Keratinocyte (primary cell): Measurements from ENCODE around the gene TOM1L1. TPM values are rescaled to one million over a fixed set of nuclear protein-coding genes. Genes with fewer than 3 reads are reported as not detected.

Experiments
- DNase-seq: peaks from one replicate; pipeline ENCODE4 v3.0.0-alpha.2; 2011; ENCODE audit warnings: low read depth, missing footprints, low spot score
- FAIRE-seq: peaks from 2 replicates; lab custom pipeline; 2011; peaks lifted over from hg19 to GRCh38; lab: Jason Lieb, UNC
- H2AFZ ChIP-seq: 2 replicates; pipeline ENCODE4 v1.6.0; 2012; ENCODE audit warnings: low read length, control low read depth, inconsistent platforms; ENCODE audit not compliant: control insufficient read depth
- H3K27ac ChIP-seq: 2 replicates; pipeline ENCODE4 v1.5.1; 2011; ENCODE audit warnings: low read length; ENCODE audit not compliant: control insufficient read depth, insufficient read depth
- H3K27me3 ChIP-seq: 3 replicates; pipeline ENCODE4 v1.6.0; 2011; ENCODE audit warnings: low read length; ENCODE audit not compliant: control insufficient read depth, insufficient read depth; ENCODE audit errors: extremely low read depth
- H3K36me3 ChIP-seq, 2 experiments: 2 replicates in 1 of 2; 3 replicates in 1 of 2; pipeline ENCODE4 v1.5.1; 2011; ENCODE audit warnings: low read length in 2 of 2, mild to moderate bottlenecking in 1 of 2; ENCODE audit not compliant: control insufficient read depth in 2 of 2, insufficient read depth in 2 of 2; ENCODE audit errors: extremely low read depth in 1 of 2
- H3K4me1 ChIP-seq: 3 replicates; pipeline ENCODE4 v1.5.1; 2011; ENCODE audit warnings: low read length; ENCODE audit not compliant: control insufficient read depth, insufficient read depth; ENCODE audit errors: extremely low read depth
- H3K4me2 ChIP-seq: 3 replicates; pipeline ENCODE4 v1.6.0; 2011; ENCODE audit warnings: low read depth, low read length; ENCODE audit not compliant: control insufficient read depth, insufficient read depth; ENCODE audit errors: extremely low read depth
- H3K4me3 ChIP-seq, 3 experiments: fragments of 200-600 bp in 1 of 3; sonication (generic) in 1 of 3; 2 replicates in 2 of 3; 3 replicates in 1 of 3; pipeline ENCODE4 v1.5.1; 2011 to 2016; ENCODE audit warnings: low read length in 3 of 3, mild to moderate bottlenecking in 3 of 3, control low read depth in 2 of 3, inconsistent platforms in 1 of 3, low read depth in 1 of 3, mixed read lengths in 1 of 3, mixed run types in 1 of 3, moderate library complexity in 1 of 3; ENCODE audit not compliant: control insufficient read depth in 2 of 3, insufficient read depth in 2 of 3; ENCODE audit errors: extremely low read depth in 1 of 3
- H3K79me2 ChIP-seq: 2 replicates; pipeline ENCODE4 v1.6.0; 2012; ENCODE audit warnings: low read length; ENCODE audit not compliant: control insufficient read depth, insufficient read depth
- H3K9ac ChIP-seq: 3 replicates; pipeline ENCODE4 v1.6.0; 2011; ENCODE audit warnings: low read length; ENCODE audit not compliant: control insufficient read depth, insufficient read depth; ENCODE audit errors: extremely low read depth
- H3K9me1 ChIP-seq: 3 replicates; pipeline ENCODE4 v1.6.0; 2011; ENCODE audit warnings: low read length; ENCODE audit not compliant: control insufficient read depth, insufficient read depth; ENCODE audit errors: extremely low read depth
- H3K9me3 ChIP-seq: 2 replicates; pipeline ENCODE4 v1.5.1; 2012; ENCODE audit warnings: low read depth, low read length; ENCODE audit not compliant: control insufficient read depth
- H4K20me1 ChIP-seq: 3 replicates; pipeline ENCODE4 v1.6.0; 2011; ENCODE audit warnings: low read length; ENCODE audit not compliant: control insufficient read depth, insufficient read depth; ENCODE audit errors: extremely low read depth
- EZH2 ChIP-seq: IDR thresholded peaks from one replicate; pipeline ENCODE4 v1.6.1; 2012; ENCODE audit warnings: inconsistent platforms, mild to moderate bottlenecking, low read length, moderate library complexity
- dilution Hi-C: fragments of 300-500 bp; cut with MboI; formaldehyde crosslinking; loops from one replicate; pipeline ENCODE4 v1.7.0; 2020; ENCODE audit warnings: low sequenced_read_pairs; ENCODE audit not compliant: extremely low pct_ligation_motif_present
- polyA plus RNA-seq, 5 experiments: library from polyadenylated mRNA; depleted of rRNA in 3 of 5; stranded (reverse) in 3 of 5; stranded (forward) in 1 of 5; unstranded in 1 of 5; fragments of >200 nt; gene quantifications; 1 replicate in 1 of 5; 2 replicates in 3 of 5; 3 replicates in 1 of 5; pipeline versions ENCODE4 v1.2.1 to v1.2.3, GENCODE V29; 2011 to 2012; ENCODE audit warnings: missing spikeins in 2 of 5, low read depth in 1 of 5, low replicate concordance in 1 of 5
- TF ChIP-seq, protein P1 (sequence below), 3 experiments: IDR thresholded peaks in 1 of 3; conservative IDR thresholded peaks in 1 of 3; optimal IDR thresholded peaks in 1 of 3; 2 replicates in 2 of 3; 3 replicates in 1 of 3; pipeline versions ENCODE3 to v1.5.1; 2011; ENCODE audit warnings: low read length in 3 of 3, mild to moderate bottlenecking in 3 of 3, moderate library complexity in 2 of 3, control low read depth in 1 of 3, inconsistent platforms in 1 of 3; ENCODE audit not compliant: insufficient read depth in 2 of 3; ENCODE audit errors: extremely low read depth in 1 of 3

Gene TOM1L1
- polyA plus RNA-seq, 1 donor (not counting 4 experiments of a cell fraction or from before 2014, with no cell fraction given) = 90.1 TPM

DNA sequence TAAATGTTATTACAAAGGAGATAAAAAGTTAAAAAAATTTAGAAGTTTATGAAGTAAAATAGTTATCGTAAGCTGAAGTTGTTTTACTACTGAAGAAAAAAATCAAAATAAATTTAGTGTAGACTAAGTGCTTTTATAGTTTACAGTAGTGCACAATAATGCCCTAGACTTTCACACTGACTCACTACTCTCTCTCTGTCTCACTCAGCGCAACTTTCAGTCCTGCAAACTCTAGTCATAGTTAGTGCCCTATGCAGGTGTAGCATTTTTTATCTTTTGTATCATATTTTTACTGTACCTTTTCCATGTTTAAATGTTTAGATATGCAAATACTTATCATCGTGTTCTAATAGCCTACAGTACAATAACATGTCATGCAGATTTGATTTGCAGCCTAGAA is 17.7 kb upstream of the TOM1L1 start:
- H3K4me3 ChIP-seq = no peak overlapping the region
- no peak overlapping the region for H2AFZ ChIP-seq
- FAIRE-seq (no peak), DNase-seq (no peak)
- H3K27ac ChIP-seq = no peak overlapping the region
- no peaks in the 10 kb centered on the region for H3K36me3 ChIP-seq
- H3K27me3 ChIP-seq = no peaks in the 10 kb centered on the region
- H4K20me1 ChIP-seq = no peaks in the 10 kb centered on the region
- dilution Hi-C loops = loop anchor here (25.0 kb wide), 1 partner anchor 446 kb away; no protein-coding TSS in a partner anchor
- no peak for TF ChIP-seq EZH2
- H3K79me2 ChIP-seq = no peaks in the 10 kb centered on the region
- H3K9me3 ChIP-seq = no peaks in the 10 kb centered on the region
- H3K9ac ChIP-seq = no peak overlapping the region
- H3K4me2 ChIP-seq = no peak overlapping the region
- H3K4me1 ChIP-seq = peaks cover 2% of the 10 kb centered on the region
- H3K9me1 ChIP-seq = no peaks in the 10 kb centered on the region

DNA sequence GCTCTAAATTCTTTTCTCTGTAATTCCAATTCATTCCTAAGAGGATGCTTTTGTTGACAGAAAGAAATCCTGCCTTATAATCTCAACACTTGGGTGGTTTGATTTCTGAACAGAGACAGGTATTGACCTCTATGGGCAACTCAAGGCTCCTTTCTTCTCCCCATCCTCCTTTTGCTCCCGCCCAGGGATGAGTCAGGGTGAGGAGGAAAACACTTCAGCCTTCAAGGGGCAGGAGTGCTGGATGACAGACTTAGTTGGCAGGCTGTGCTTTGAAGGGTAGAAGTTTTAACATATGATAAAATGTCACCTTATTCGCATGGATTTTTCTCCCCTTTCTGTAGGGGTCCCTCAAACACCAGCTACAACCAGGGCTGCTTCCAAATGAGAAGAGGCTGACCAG is 16.7 kb upstream of the TOM1L1 start:
- DNase-seq = no peak
- no peaks in the 10 kb centered on the region for H3K79me2 ChIP-seq
- H3K9me3 ChIP-seq = no peaks in the 10 kb centered on the region
- peaks cover 2% of the 10 kb centered on the region for H3K4me1 ChIP-seq
- H3K27ac ChIP-seq = no peak overlapping the region
- no peak for FAIRE-seq
- H3K9ac ChIP-seq = no peak overlapping the region
- H3K36me3 ChIP-seq = no peaks in the 10 kb centered on the region
- no peak overlapping the region for H2AFZ ChIP-seq
- no peak overlapping the region for H3K4me3 ChIP-seq
- dilution Hi-C loops = loop anchor here (25.0 kb wide), 1 partner anchor 447 kb away; no protein-coding TSS in a partner anchor
- TF ChIP-seq, protein P1, sequence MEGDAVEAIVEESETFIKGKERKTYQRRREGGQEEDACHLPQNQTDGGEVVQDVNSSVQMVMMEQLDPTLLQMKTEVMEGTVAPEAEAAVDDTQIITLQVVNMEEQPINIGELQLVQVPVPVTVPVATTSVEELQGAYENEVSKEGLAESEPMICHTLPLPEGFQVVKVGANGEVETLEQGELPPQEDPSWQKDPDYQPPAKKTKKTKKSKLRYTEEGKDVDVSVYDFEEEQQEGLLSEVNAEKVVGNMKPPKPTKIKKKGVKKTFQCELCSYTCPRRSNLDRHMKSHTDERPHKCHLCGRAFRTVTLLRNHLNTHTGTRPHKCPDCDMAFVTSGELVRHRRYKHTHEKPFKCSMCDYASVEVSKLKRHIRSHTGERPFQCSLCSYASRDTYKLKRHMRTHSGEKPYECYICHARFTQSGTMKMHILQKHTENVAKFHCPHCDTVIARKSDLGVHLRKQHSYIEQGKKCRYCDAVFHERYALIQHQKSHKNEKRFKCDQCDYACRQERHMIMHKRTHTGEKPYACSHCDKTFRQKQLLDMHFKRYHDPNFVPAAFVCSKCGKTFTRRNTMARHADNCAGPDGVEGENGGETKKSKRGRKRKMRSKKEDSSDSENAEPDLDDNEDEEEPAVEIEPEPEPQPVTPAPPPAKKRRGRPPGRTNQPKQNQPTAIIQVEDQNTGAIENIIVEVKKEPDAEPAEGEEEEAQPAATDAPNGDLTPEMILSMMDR (optimal IDR thresholded peaks at IDR 0.05 in 1 of 3, IDR thresholded peaks at IDR 0.05 in 1 of 3, conservative IDR thresholded peaks at IDR 0.05 in 1 of 3; ENCODE audit: extremely low read depth in 1 of 3, insufficient read depth in 2 of 3, low read length in 3 of 3) = no peak
- TF ChIP-seq EZH2 = no peak
- H3K9me1 ChIP-seq = no peaks in the 10 kb centered on the region
- no peaks in the 10 kb centered on the region for H4K20me1 ChIP-seq
- H3K27me3 ChIP-seq = no peaks in the 10 kb centered on the region
- no peak overlapping the region for H3K4me2 ChIP-seq

DNA sequence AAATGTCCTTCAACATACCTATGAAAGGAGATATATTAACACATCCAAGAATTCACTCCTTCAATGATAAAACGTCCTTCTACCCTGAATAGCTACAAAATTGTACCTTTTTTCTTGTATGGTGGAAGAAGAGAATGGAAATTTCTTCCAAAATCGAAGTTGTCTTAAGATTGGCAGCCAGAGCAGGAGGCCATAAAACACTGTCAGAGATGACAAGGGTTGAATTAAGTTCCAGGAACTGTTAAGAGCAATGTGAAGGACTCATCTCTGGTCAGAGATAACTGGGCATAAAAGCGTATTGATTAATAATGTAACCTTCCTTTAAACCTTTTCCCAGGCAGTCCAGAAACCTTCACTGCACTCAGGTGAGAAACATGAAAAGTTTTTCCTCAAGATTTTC is 12.9 kb upstream of the TOM1L1 start:
- Histone ChIP-seq H3K9ac (no peak overlapping the region), H4K20me1 (no peaks in the 10 kb centered on the region), H3K27me3 (no peaks in the 10 kb centered on the region), H2AFZ (no peak overlapping the region), H3K36me3 (no peaks in the 10 kb centered on the region), H3K79me2 (no peaks in the 10 kb centered on the region), H3K4me3 (no peak overlapping the region), H3K9me3 (no peaks in the 10 kb centered on the region), H3K9me1 (no peaks in the 10 kb centered on the region), H3K4me1 (no peaks in the 10 kb centered on the region), H3K27ac (no peak overlapping the region), H3K4me2 (no peak overlapping the region)
- DNase-seq (no peak), FAIRE-seq (no peak)
- no peak for TF ChIP-seq EZH2
- TF ChIP-seq, protein P1 (optimal IDR thresholded peaks at IDR 0.05 in 1 of 3, IDR thresholded peaks at IDR 0.05 in 1 of 3, conservative IDR thresholded peaks at IDR 0.05 in 1 of 3; ENCODE audit: extremely low read depth in 1 of 3, insufficient read depth in 2 of 3, low read length in 3 of 3) = no peak
- dilution Hi-C loops = loop anchor here (25.0 kb wide), 1 partner anchor 450 kb away; no protein-coding TSS in a partner anchor
